ENCODE data around the gene FAM240B. TPM values are rescaled to one million over a fixed set of nuclear protein-coding genes. Genes with fewer than 3 reads are reported as not detected.

FAM240B gene
- total RNA-seq, 6 donors from 2014 or later: not detected

- no peak for DNase-seq
- no peaks in the 10 kb centered on the region for H3K4me1 ChIP-seq
- H3K27ac ChIP-seq: no peak overlapping the region
- H3K27me3 ChIP-seq: no peaks in the 10 kb centered on the region
- TF ChIP-seq POLR2AphosphoS5 (IDR thresholded peaks at IDR 0.05) (no peak), POLR2A (IDR thresholded peaks at IDR 0.05) (no peak), CTCF (IDR thresholded peaks at IDR 0.05) (no peak), EP300 (IDR thresholded peaks at IDR 0.05) (no peak)
- H3K36me3 ChIP-seq: no peaks in the 10 kb centered on the region
- 79 to 85% methylated on average over 2 of the region's 2 CpGs for WGBS, 2 donors
- H3K4me3 ChIP-seq: no peak overlapping the region
- no peak for ATAC-seq (ENCODE audit: low FRiP score in 2 of 2)
- no peaks in the 10 kb centered on the region for H3K9me3 ChIP-seq
These were observed 67.9 kb downstream of the FAM240B start for GRCh38 chr9:38652044-38652443.

GRCh38 chr9:38651400-38652042 is 68.4 kb downstream of the FAM240B start:
- ATAC-seq (ENCODE audit: low FRiP score in 2 of 2) (no peak), DNase-seq (no peak)
- no peaks in the 10 kb centered on the region for H3K36me3 ChIP-seq
- no peak overlapping the region for H3K4me3 ChIP-seq
- no peaks in the 10 kb centered on the region for H3K27me3 ChIP-seq
- no peaks in the 10 kb centered on the region for H3K9me3 ChIP-seq
- WGBS, 2 donors: 59 to 66% methylated on average over 8 of the region's 8 CpGs
- TF ChIP-seq POLR2A (IDR thresholded peaks at IDR 0.05): no peak
- TF ChIP-seq CTCF (IDR thresholded peaks at IDR 0.05): no peak
- TF ChIP-seq EP300 (IDR thresholded peaks at IDR 0.05): no peak
- TF ChIP-seq POLR2AphosphoS5 (IDR thresholded peaks at IDR 0.05): no peak
- H3K27ac ChIP-seq: no peak overlapping the region
- no peaks in the 10 kb centered on the region for H3K4me1 ChIP-seq

- H3K27ac ChIP-seq: no peak overlapping the region
- DNase-seq: no peak
- no peaks in the 10 kb centered on the region for H3K9me3 ChIP-seq
- TF ChIP-seq CTCF (IDR thresholded peaks at IDR 0.05) (no peak), POLR2AphosphoS5 (IDR thresholded peaks at IDR 0.05) (no peak)
- WGBS, 2 donors: 88 to 90% methylated on average over 8 of the region's 8 CpGs
- no peaks in the 10 kb centered on the region for H3K36me3 ChIP-seq
- H3K4me3 ChIP-seq: no peak overlapping the region
- no peak for ATAC-seq (ENCODE audit: low FRiP score in 2 of 2)
- no peaks in the 10 kb centered on the region for H3K27me3 ChIP-seq
- no peaks in the 10 kb centered on the region for H3K4me1 ChIP-seq
These were observed 69.4 kb downstream of the FAM240B start for GRCh38 chr9:38650564-38650963.

- Histone ChIP-seq H3K9me3 (no peaks in the 10 kb centered on the region), H3K27me3 (no peaks in the 10 kb centered on the region), H3K4me1 (no peaks in the 10 kb centered on the region), H3K36me3 (no peaks in the 10 kb centered on the region), H3K27ac (no peak overlapping the region), H3K4me3 (no peak overlapping the region)
- WGBS, 2 donors: 85 to 94% methylated on average over 8 of the region's 8 CpGs
- no peak for ATAC-seq (ENCODE audit: low FRiP score in 2 of 2)
- TF ChIP-seq EP300 (IDR thresholded peaks at IDR 0.05): no peak
- TF ChIP-seq POLR2A (IDR thresholded peaks at IDR 0.05): no peak
- TF ChIP-seq CTCF (IDR thresholded peaks at IDR 0.05): no peak
- no peak for TF ChIP-seq POLR2AphosphoS5 (IDR thresholded peaks at IDR 0.05)
- DNase-seq: no peak
These were observed 70.1 kb downstream of the FAM240B start for GRCh38 chr9:38649731-38650363.

GRCh38 chr9:38644601-38645000 is 75.3 kb downstream of the FAM240B start:
- DNase-seq: no peak
- 27 to 50% methylated on average over 2 of the region's 2 CpGs for WGBS, 2 donors

More at GRCh38 chr9:38644601-38645000, 75.3 kb downstream of the FAM240B start:
- Histone ChIP-seq H3K27me3 (no peaks in the 10 kb centered on the region), H3K36me3 (no peaks in the 10 kb centered on the region), H3K9me3 (no peaks in the 10 kb centered on the region), H3K27ac (no peak overlapping the region), H3K4me3 (no peak overlapping the region), H3K4me1 (no peaks in the 10 kb centered on the region)
- TF ChIP-seq CTCF (IDR thresholded peaks at IDR 0.05): no peak
- TF ChIP-seq EP300 (IDR thresholded peaks at IDR 0.05): no peak
- no peak for TF ChIP-seq POLR2AphosphoS5 (IDR thresholded peaks at IDR 0.05)
- no peak for TF ChIP-seq POLR2A (IDR thresholded peaks at IDR 0.05)
- ATAC-seq (ENCODE audit: low FRiP score in 2 of 2): no peak
